ENCODE measurements around the gene CHSY1. TPM values are rescaled to one million over a fixed set of nuclear protein-coding genes. Genes with fewer than 3 reads are reported as not detected.
A peak's percentile ranks its signal among the peaks of the same experiment; 100 is the strongest.

Gene CHSY1
- total and polyA plus RNA-seq, 2 donors (not counting 1 experiment from before 2014, with no cell fraction given): 4.7 to 20.3 TPM

DNA sequence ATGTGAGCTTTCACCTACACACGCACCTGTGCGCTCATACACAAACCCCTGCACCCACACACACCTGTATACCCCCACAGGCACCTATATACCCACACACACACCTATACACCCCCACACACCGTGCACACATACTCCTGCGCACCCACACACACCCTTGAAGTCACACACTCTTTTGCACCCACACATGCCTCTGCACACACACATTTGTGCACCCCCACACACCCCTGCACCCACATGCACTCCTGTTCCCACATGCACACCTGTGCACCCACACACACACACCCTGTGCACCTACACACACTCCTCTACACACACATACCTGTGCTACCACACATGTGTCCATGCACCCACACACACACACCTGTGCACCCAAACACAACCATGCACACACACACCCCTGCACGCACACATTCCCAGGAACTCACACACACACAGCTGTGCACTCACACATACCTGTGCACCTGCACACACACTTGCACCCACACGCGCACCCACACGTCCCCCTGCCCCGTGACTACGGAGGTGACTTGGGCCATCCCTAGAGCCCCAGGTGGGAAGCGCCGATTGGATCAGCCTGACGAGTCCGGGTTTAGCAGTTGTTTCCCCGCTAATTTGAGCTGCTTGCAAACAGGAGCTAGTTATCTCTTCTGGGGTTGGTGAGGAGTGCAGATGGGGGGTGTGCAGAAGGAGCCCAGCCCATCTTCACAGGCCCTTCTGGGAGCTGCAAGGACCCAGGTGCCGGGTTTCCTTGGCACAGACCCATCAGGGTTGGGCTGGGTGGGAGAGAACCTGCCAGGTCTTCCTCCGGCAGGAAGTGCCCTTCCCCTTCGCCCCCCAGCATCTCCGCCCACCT lies 97.8 kb downstream of the CHSY1 start:
- ChIA-PET POLR2A (interaction anchor here (0.6 kb wide), 1 partner anchor 25 kb away, joined by 5 read pairs; no protein-coding TSS in a partner anchor), CTCF (no interaction called here)
- no peaks in the 10 kb centered on the region for H3K27me3 Mint-ChIP-seq
- 96% methylated on average over 15 of the region's 19 CpGs for WGBS (ENCODE audit: insufficient coverage)
- H3K9me3 Mint-ChIP-seq (ENCODE audit: insufficient read depth): no peaks in the 10 kb centered on the region
- no peak overlapping the region for H3K27ac Mint-ChIP-seq
- Histone ChIP-seq H3K79me2 (ENCODE audit: control insufficient read depth, insufficient read depth, low read length) (no peaks in the 10 kb centered on the region), H3K9ac (ENCODE audit: low read length) (no peak overlapping the region), H3K4me2 (replicated peaks; ENCODE audit: low read depth, low read length, poor library complexity, severe bottlenecking) (no peak overlapping the region), H3K27me3 (replicated peaks in 1 of 4; ENCODE audit: control extremely low read depth in 1 of 4, control insufficient read depth in 3 of 4, insufficient read depth in 4 of 4, low read length in 3 of 4) (no peaks in the 10 kb centered on the region), H2AFZ (ENCODE audit: insufficient read depth, low read depth, low read length, poor library complexity, severe bottlenecking) (no peak overlapping the region), H3K4me3 (ENCODE audit: control extremely low read depth in 1 of 5, extremely low read depth in 1 of 5, insufficient read depth in 1 of 5, low read depth in 2 of 5, low read length in 4 of 5) (no peak overlapping the region), H3K36me3 (replicated peaks in 1 of 2; ENCODE audit: control extremely low read depth in 1 of 2, control insufficient read depth in 1 of 2, extremely low read depth in 1 of 2, insufficient read depth in 2 of 2, low read length in 1 of 2) (no peaks in the 10 kb centered on the region), H3K4me1 (ENCODE audit: control insufficient read depth in 2 of 2, insufficient read depth in 2 of 2, low read length in 2 of 2) (peaks cover 18 to 32% of the 10 kb centered on the region in 2 donors), H4K20me1 (ENCODE audit: control insufficient read depth, insufficient read depth, low read length, poor library complexity, severe bottlenecking) (no peaks in the 10 kb centered on the region), H3K27ac (ENCODE audit: low read length in 2 of 2) (no peak overlapping the region), H3K9me3 (ENCODE audit: control extremely low read depth in 1 of 3, control insufficient read depth in 2 of 3, insufficient read depth in 1 of 3, low read length in 2 of 3) (peaks cover 0 to 5% (median 0%) of the 10 kb centered on the region in 3 donors)
- H3K4me1 Mint-ChIP-seq: peaks cover 28% of the 10 kb centered on the region
- intact Hi-C loops (cut with micrococcal nuclease): no loop called here
- no peak for TF ChIP-seq EZH2 (IDR thresholded peaks at IDR 0.05; ENCODE audit: borderline replicate concordance, insufficient read depth, low read depth, low read length, poor library complexity, severe bottlenecking)
- TF ChIP-seq, protein P1, sequence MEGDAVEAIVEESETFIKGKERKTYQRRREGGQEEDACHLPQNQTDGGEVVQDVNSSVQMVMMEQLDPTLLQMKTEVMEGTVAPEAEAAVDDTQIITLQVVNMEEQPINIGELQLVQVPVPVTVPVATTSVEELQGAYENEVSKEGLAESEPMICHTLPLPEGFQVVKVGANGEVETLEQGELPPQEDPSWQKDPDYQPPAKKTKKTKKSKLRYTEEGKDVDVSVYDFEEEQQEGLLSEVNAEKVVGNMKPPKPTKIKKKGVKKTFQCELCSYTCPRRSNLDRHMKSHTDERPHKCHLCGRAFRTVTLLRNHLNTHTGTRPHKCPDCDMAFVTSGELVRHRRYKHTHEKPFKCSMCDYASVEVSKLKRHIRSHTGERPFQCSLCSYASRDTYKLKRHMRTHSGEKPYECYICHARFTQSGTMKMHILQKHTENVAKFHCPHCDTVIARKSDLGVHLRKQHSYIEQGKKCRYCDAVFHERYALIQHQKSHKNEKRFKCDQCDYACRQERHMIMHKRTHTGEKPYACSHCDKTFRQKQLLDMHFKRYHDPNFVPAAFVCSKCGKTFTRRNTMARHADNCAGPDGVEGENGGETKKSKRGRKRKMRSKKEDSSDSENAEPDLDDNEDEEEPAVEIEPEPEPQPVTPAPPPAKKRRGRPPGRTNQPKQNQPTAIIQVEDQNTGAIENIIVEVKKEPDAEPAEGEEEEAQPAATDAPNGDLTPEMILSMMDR (IDR thresholded peaks at IDR 0.05): no peak
- DNase-seq: no peak
- no peak overlapping the region for H3K4me3 Mint-ChIP-seq
- ATAC-seq (ENCODE audit: low read depth): no peak

DNA sequence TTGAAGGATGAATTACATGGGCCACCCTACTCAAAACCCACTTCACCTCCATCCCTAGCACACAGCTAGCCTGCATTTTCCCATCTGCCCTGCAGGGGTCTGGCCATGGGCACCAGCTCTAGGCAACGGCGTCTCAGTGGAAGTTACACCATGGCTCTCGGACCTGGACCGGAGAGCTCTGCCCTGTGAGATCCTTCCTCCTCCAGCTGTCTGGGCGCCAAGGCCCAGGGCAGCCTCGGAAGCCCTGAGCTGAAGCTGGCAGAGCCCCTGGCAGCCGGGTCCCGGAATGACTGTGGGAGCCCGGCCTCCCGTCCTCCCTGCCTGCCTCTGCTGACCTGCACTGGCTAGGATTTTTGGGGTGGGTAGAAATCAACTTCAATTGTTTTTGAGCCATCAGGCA lies 98.9 kb downstream of the CHSY1 start:
- Mint-ChIP-seq H3K27ac (no peak overlapping the region), H3K27me3 (no peaks in the 10 kb centered on the region), H3K9me3 (ENCODE audit: insufficient read depth) (no peaks in the 10 kb centered on the region), H3K4me1 (peaks cover 25% of the 10 kb centered on the region), H3K4me3 (no peak overlapping the region)
- no peak overlapping the region for H3K4me3 ChIP-seq (ENCODE audit: control extremely low read depth in 1 of 5, extremely low read depth in 1 of 5, insufficient read depth in 1 of 5, low read depth in 2 of 5, low read length in 4 of 5)
- CTCF ChIA-PET: no interaction called here
- H3K27ac ChIP-seq (ENCODE audit: low read length in 2 of 2): no peak overlapping the region
- no peak overlapping the region for H3K4me2 ChIP-seq (replicated peaks; ENCODE audit: low read depth, low read length, poor library complexity, severe bottlenecking)
- peaks cover 0 to 5% (median 0%) of the 10 kb centered on the region in 3 donors for H3K9me3 ChIP-seq (ENCODE audit: control extremely low read depth in 1 of 3, control insufficient read depth in 2 of 3, insufficient read depth in 1 of 3, low read length in 2 of 3)
- H3K9ac ChIP-seq (ENCODE audit: low read length): no peak overlapping the region
- no peak for ATAC-seq (ENCODE audit: low read depth)
- WGBS (ENCODE audit: insufficient coverage): 93% methylated on average over 9 of the region's 10 CpGs
- peaks cover 0 to 6% (median 0%) of the 10 kb centered on the region in 4 experiments for H3K27me3 ChIP-seq (replicated peaks in 1 of 4; ENCODE audit: control extremely low read depth in 1 of 4, control insufficient read depth in 3 of 4, insufficient read depth in 4 of 4, low read length in 3 of 4)
- POLR2A ChIA-PET: no interaction called here
- H3K79me2 ChIP-seq (ENCODE audit: control insufficient read depth, insufficient read depth, low read length): no peaks in the 10 kb centered on the region
- no peaks in the 10 kb centered on the region for H4K20me1 ChIP-seq (ENCODE audit: control insufficient read depth, insufficient read depth, low read length, poor library complexity, severe bottlenecking)
- intact Hi-C loops (cut with micrococcal nuclease): no loop called here
- TF ChIP-seq, protein P1 (IDR thresholded peaks at IDR 0.05): peak; percentile 41
- TF ChIP-seq EZH2 (IDR thresholded peaks at IDR 0.05; ENCODE audit: borderline replicate concordance, insufficient read depth, low read depth, low read length, poor library complexity, severe bottlenecking): no peak
- no peaks in the 10 kb centered on the region for H3K36me3 ChIP-seq (replicated peaks in 1 of 2; ENCODE audit: control extremely low read depth in 1 of 2, control insufficient read depth in 1 of 2, extremely low read depth in 1 of 2, insufficient read depth in 2 of 2, low read length in 1 of 2)
- DNase-seq: no peak
- H2AFZ ChIP-seq (ENCODE audit: insufficient read depth, low read depth, low read length, poor library complexity, severe bottlenecking): no peak overlapping the region
- H3K4me1 ChIP-seq (ENCODE audit: control insufficient read depth in 2 of 2, insufficient read depth in 2 of 2, low read length in 2 of 2): peaks cover 18 to 32% of the 10 kb centered on the region in 2 donors
